Activated CD8-positive, alpha-beta memory T cell treated with anti-CD3 and anti-CD28 coated beads, Interleukin-2, amount 50 U/mL, for 1 hour (primary cell): ENCODE measurements around the gene CRBN.

Experiments used
- DNase-seq: peaks from one replicate; pipeline ENCODE4 v3.0.0-alpha.2; 2020; ENCODE audit errors: extremely low read depth

The CRBN gene

GRCh38 chr3:3179407-3180094 is at the start of gene CRBN:
TSS of gene CRBN (minus strand) at chr3:3179691. CDS start at chr3:3179687, 4 bp downstream.
- DNase-seq, result peak; percentile 64

- DNase-seq, result no peak
Observed at GRCh38 chr3:3227640-3228039, 48.1 kb upstream of the CRBN start.

GRCh38 chr3:3221528-3221927 is 42.0 kb upstream of the CRBN start:
- DNase-seq, result no peak

GRCh38 chr3:3216401-3216800 is 36.9 kb upstream of the CRBN start:
- no peak for DNase-seq

GRCh38 chr3:3212781-3213440 is 33.4 kb upstream of the CRBN start:
- no peak for DNase-seq

GRCh38 chr3:3209714-3210113 is 30.2 kb upstream of the CRBN start:
- no peak for DNase-seq

- DNase-seq, result no peak
Observed at GRCh38 chr3:3209057-3209456, 29.6 kb upstream of the CRBN start.

- DNase-seq, result no peak
Observed at GRCh38 chr3:3201611-3202010, 22.1 kb upstream of the CRBN start.

GRCh38 chr3:3200632-3201212 is 21.2 kb upstream of the CRBN start:
- DNase-seq, result no peak

- DNase-seq, result no peak
Observed at GRCh38 chr3:3199306-3199705, 19.8 kb upstream of the CRBN start.

GRCh38 chr3:3196148-3196861 is 16.8 kb upstream of the CRBN start:
- no peak for DNase-seq

- DNase-seq, result no peak
Observed at GRCh38 chr3:3194861-3195260, 15.4 kb upstream of the CRBN start.

- DNase-seq, result no peak
Observed at GRCh38 chr3:3192286-3192675, 12.8 kb upstream of the CRBN start.

GRCh38 chr3:3191675-3192285 is 12.3 kb upstream of the CRBN start:
- no peak for DNase-seq

GRCh38 chr3:3189961-3190360 is 10.5 kb upstream of the CRBN start:
- DNase-seq, result no peak

GRCh38 chr3:3189102-3189727 is 9.7 kb upstream of the CRBN start:
- no peak for DNase-seq

- no peak for DNase-seq
Observed at GRCh38 chr3:3184876-3185275, 5.4 kb upstream of the CRBN start.

GRCh38 chr3:3180456-3180855 is 965 bp upstream of the CRBN start:
- no peak for DNase-seq

- DNase-seq, result no peak
Observed at GRCh38 chr3:3178498-3179328, 778 bp downstream of the CRBN start.

GRCh38 chr3:3177861-3178497 is 1.5 kb downstream of the CRBN start:
- DNase-seq, result no peak
